Choroid plexus epithelial cell (primary cell): Measurements from ENCODE around the gene PLEKHG4B.

Source experiments
- DNase-seq: peaks from one replicate; pipeline ENCODE4 v3.0.0-alpha.2; 2010; ENCODE audit warnings: low read depth
- H3K4me3 ChIP-seq: 2 replicates; pipeline ENCODE4 v1.5.1; 2011; ENCODE audit warnings: low read depth, mild to moderate bottlenecking, control low read depth, low read length, moderate library complexity
- CTCF ChIP-seq: conservative IDR thresholded peaks from 2 replicates; pipeline ENCODE4 v1.5.1; 2011; ENCODE audit warnings: low read depth, mild to moderate bottlenecking, control low read depth, inconsistent platforms, low read length, moderate library complexity

Gene PLEKHG4B

GRCh38 chr5:73768-74502 lies 18.0 kb upstream of the PLEKHG4B start:
- no peak for TF ChIP-seq CTCF
- no peak for DNase-seq
- H3K4me3 ChIP-seq, result no peak overlapping the region

- no peak overlapping the region for H3K4me3 ChIP-seq
- no peak for TF ChIP-seq CTCF
- no peak for DNase-seq
These were observed 17.4 kb upstream of the PLEKHG4B start for GRCh38 chr5:74503-75109.

- no peak overlapping the region for H3K4me3 ChIP-seq
- no peak for TF ChIP-seq CTCF
- no peak for DNase-seq
These were observed 16.3 kb upstream of the PLEKHG4B start for GRCh38 chr5:75331-76320.

GRCh38 chr5:76358-77169 lies 15.4 kb upstream of the PLEKHG4B start:
- no peak overlapping the region for H3K4me3 ChIP-seq
- no peak for TF ChIP-seq CTCF

GRCh38 chr5:77170-77501 lies 14.8 kb upstream of the PLEKHG4B start:
- H3K4me3 ChIP-seq, result no peak overlapping the region
- DNase-seq, result no peak
- TF ChIP-seq CTCF, result no peak

More at GRCh38 chr5:76358-77169, 15.4 kb upstream of the PLEKHG4B start:
- DNase-seq, result no peak

- TF ChIP-seq CTCF, result no peak
- no peak overlapping the region for H3K4me3 ChIP-seq
- DNase-seq, result no peak
These were observed 14.4 kb upstream of the PLEKHG4B start for GRCh38 chr5:77546-77945.
